Right ventricle myocardium superior (tissue), 1 donor: ENCODE data around the gene ELMO2. TPM values are rescaled to one million over a fixed set of nuclear protein-coding genes. Genes with fewer than 3 reads are reported as not detected.

Experiments
- ATAC-seq: fragments of 200-7000 bp; cut with Tn5 transposase; one replicate; pipeline ENCODE4 v1.9.1; 2020; ENCODE audit warnings: mild to moderate bottlenecking; ENCODE audit not compliant: poor library complexity
- DNase-seq: peaks from one replicate; pipeline ENCODE4 v3.0.0-alpha.2; 2020
- intact Hi-C: fragments of 100-400 bp; cut with DNase I; formaldehyde crosslinking; loops from one replicate; pipeline ENCODE4 v1.11.2; 2022
- total RNA-seq: library from RNA; stranded (reverse); fragmentation: NEBNext Ultra II Directional; extraction: Animal tissue kit (Norgen Biotek cat#: 25700); gene quantifications from one replicate; pipeline ENCODE4 v1.2.1, GENCODE V29; 2021
- donor health status: DM: no; HTN: yes; CAD: no; lungs with severe emphysema.

The ELMO2 gene
- total RNA-seq, 1 donor from 2014 or later: 33.9 TPM

DNA sequence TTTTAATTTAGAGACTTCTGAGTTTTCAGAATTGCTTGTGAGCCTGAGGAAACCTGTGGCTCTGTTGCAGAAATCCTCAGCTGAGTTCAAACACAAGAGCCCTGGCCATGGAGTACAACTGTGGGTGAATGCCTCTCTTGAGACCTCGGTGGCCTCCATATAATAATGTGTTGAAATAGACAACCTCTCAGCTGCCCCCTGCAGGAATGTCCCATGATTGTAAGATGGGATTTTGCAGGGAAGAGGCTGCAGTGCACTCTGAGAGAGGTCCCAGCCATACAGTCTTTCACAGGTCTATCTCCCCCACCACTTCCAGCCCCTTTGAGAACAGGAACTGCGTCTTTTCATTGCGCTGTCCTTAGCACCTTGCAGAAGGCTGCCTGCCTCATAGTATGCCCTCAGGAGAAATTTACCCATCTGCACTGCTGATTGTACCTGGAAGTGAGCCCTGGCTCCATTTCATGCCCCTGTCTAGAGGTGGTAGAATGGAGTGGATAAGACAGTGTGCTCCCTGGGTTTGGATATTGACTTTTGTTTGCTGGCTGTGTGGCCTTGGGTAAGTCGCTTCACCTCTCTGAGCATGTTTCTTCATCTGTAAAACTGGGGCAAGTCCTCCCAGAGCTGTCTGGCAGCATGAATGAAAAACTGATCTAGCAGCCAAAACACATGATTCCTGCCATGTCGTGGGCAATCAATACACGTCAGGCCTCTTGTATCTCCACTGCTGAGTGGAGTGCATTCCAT lies 81.3 kb downstream of the ELMO2 start:
- no peak for DNase-seq
- intact Hi-C loops: no loop called here
- ATAC-seq: no peak

DNA sequence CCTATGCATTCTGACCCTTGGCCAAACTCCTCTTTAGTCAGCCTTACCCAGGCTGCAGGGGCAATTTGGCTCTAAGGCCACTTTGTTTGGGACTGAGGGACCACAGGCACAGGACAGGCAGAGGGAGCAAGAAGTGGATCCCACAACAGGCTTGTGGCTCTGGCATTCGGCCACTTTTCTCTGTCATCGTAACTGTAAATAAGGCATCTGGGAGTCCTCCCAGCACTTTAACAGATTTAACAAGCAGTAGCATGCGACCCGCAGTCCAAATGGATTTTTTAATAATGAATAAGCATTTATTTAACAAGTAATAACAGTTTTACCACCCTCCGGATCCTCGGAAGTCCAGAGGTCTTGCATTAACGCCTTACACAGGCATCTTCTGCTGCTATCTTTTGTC lies 82.0 kb downstream of the ELMO2 start:
- DNase-seq: no peak
- no peak for ATAC-seq
- intact Hi-C loops: no loop called here

DNA sequence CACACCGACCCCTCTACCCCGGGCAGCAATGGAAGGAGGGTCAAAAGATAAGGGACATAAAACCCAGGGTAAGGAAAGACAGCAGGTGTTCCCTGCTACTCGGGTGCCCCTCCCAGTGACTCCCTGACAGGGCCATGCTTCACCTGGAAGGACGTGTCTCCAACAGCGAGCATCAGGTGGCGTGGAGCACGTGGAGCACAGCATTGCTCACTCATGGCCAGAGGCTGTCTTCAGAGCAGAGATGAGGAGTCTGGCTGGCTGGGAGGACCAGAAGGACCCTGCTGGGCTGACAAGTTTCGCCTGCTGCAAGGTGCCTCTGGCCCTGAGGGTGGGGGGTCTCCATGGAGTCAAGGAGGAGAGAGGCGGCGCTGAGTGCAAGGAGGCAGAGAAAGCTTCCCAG lies 82.9 kb downstream of the ELMO2 start:
- no peak for ATAC-seq
- intact Hi-C loops: no loop called here
- no peak for DNase-seq

DNA sequence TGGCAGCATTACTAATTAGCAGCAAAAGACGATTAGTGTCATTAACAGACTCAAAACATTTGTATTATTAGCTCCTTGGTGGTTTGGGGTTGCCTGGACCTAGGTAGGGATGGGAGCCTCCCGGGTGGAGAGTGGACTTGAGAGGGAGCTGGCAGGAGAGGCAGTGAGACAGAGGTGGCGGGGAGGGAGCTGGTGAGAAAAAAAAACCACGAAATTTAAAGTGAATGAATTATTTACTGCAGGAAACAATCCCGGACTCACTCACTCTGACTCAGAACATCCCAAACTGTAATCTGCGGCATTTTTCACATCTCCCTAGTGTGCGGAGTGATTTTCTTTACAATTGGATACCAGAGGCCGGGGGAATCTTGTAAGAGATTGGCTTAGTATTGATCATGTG lies 83.8 kb downstream of the ELMO2 start:
- ATAC-seq (no peak), DNase-seq (no peak)
- intact Hi-C loops: no loop called here

DNA sequence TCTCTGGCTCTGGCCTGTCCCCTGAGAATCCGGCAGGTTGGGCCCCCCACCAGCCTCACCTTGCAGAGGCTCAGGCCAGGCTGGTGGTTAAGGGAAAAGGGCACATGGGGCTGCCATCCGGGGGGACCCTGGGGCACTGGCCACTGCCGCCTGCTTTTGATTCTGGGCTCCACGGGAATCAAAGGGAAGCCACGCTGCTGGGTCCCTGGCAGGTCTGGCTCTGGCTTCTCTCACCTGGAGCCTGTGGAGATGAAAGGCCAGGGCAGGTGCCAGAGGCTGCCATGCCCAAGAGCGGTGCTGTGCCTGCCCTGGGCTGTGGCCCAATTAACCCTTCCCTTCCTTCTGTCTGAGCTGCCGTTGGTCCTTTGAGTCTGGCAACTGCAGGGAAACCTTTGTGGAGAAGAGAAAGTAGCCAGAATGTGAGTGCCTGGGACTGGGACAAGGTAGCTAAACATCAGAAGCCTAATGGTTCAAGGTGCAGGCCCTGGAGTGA lies 88.7 kb downstream of the ELMO2 start:
- intact Hi-C loops: no loop called here
- DNase-seq (no peak), ATAC-seq (no peak)

DNA sequence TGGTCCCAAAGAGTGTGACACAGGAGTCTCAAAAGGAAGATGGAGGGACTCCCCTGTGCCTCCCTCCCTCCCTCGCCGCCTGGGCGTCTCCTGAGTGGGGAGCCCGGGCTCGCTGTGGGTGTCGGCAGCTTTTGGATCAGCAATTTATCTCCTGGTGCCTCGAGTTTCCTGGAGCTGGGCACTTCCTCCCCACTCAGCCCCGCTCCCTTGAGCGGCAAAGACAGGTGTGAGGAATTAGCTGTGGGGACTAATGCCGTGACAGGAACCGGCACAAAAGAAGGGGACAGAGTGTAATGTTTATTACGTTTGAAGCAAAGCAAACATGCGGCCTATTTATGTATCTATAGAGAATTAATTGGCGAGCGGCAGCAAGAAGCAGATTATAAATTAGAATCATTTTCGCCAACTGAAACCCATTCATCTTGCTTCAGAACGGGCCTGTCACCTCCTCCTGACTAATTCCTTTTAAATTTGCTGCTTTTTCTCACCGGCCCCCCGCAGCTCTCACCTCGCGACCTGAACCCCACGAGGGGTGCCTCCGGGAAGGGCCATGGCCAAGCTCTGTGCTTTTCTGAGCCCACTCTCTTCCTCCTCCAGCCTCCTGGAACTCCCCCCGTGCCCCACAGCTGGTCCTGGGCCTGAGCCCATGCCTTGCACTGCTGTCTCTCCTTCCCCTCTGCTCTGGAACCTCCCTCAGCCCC lies 89.3 kb downstream of the ELMO2 start:
- DNase-seq (no peak), ATAC-seq (no peak)
- intact Hi-C loops: no loop called here

Other genes with a start within 250 kb of the ELMO2 start
- gene CDH22, start 98.1 kb downstream of the ELMO2 start, total RNA-seq: 5.5 TPM
- gene ZNF334, start 106.9 kb upstream of the ELMO2 start, total RNA-seq: 0.40 TPM
- not detected for gene OCSTAMP, start 144.0 kb upstream of the ELMO2 start, total RNA-seq
- 0.30 TPM for gene SLC13A3, start 244.8 kb upstream of the ELMO2 start, total RNA-seq